GM19455 (cell line): ENCODE data around the gene DOCK8.

ENCODE experiments used
- ATAC-seq: cut with Tn5 transposase; IDR thresholded peaks from one replicate; pipeline ENCODE4 v1.9.1; 2021; ENCODE audit not compliant: unreplicated experiment

The DOCK8 gene

DNA sequence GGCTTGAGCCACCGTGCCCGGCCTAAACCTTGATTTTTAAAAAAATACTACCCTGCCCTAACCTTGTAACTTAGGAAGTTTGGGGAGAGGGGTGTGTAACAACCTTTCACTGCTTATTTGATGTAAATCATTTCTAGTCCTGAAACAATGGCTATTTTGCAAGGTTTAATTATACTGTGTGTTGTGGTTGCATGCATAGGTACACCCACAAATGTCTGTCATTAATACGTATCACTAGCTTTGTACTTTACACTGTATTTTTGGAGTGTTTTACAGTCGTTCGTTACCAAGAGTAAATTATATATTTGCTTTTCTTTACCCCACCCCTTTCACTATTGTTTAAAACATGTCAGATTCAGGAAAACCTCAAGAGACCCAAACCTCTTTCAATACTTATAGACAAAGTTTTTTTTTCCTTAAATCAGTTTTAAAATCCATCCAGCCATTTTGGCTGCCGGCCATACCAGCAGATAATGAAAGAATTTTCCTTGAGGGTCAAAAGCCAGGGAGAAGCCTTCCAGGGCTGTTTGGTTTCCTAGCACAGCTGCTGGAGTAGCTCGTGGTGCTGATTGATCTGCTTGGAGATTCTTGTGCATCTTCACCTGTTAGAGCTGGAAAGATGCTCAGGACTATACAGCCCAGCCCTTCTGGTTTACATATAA lies 50.7 kb downstream of the DOCK8 start:
- no peak for ATAC-seq

- no peak for ATAC-seq
Observed at GRCh38 chr9:266228-266627, 51.6 kb downstream of the DOCK8 start.

- ATAC-seq = no peak
Observed at GRCh38 chr9:268616-269015, 54.0 kb downstream of the DOCK8 start.

GRCh38 chr9:269081-269711 lies 54.5 kb downstream of the DOCK8 start:
- no peak for ATAC-seq

DNA sequence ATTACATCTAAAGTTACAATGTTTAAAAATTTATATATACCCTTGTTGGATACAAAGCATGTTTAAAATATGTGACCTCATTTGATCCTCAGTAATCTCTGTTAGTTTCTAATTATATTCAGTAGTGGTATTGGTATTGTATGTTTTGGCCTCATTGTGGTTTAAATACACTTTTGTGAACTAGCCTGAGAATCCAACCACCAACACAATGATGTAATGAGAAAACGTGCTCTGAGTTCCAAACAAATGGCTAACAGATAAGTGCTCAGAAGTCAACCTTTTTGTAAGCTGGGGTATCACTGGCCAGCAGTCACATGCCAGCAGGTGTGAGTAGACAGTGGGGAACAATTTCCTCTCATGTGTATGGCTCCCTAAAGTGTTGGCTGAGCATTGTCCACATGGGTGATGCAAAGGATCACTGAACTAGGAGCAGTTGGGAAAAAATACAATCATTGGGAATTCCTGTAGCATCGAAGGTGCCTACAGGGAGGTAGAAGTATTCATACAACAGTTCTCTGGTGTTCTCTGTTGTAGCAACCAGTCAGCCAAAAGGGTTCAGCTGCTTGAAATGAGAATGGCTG lies 56.1 kb downstream of the DOCK8 start:
- no peak for ATAC-seq

- peak; percentile 95 for ATAC-seq
Observed at GRCh38 chr9:272251-273213, 57.9 kb downstream of the DOCK8 start.

DNA sequence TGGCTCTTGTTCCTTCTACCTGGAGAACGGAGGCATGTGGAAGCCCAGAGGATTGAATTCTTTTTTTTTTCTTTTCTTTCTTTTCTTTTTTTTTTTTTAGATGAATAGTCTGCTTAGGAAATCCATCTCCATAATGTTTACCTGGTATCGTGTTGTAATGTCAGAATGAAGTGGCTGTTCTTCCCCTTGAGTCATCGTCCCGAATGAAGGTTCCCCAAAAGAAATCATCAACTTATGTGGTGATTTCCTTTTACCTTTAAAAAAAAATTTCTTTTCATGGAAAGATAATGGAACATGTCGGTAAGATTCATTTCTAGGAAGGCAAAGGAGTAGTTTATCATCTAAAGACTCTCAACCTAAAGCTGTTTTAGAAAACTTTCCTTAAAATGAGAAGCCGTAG lies 59.7 kb downstream of the DOCK8 start:
- no peak for ATAC-seq

- no peak for ATAC-seq
Observed at GRCh38 chr9:277601-278295, 63.1 kb downstream of the DOCK8 start.

- no peak for ATAC-seq
Observed at GRCh38 chr9:278651-279050, 64.0 kb downstream of the DOCK8 start.

DNA sequence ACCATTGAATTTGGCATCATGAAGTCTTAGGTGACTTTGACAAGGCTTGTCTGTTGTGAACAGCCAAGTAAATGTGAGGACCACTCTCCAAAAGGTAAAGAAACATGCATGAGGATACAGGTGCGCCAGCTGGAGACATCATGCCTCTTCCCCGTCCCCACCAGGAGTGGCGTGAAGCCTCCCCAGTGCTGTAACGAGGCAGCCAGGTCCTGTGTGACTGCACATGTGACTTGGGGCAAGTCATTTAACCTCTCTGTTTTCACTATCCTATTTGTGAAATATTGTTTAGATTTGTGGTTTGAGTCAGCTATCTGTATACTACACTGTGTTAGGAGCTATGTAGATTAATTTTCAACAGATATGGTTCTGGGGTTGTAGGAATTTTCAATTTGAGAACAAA lies 65.0 kb downstream of the DOCK8 start:
- no peak for ATAC-seq

- ATAC-seq = no peak
Observed at GRCh38 chr9:281741-282645, 67.3 kb downstream of the DOCK8 start.

DNA sequence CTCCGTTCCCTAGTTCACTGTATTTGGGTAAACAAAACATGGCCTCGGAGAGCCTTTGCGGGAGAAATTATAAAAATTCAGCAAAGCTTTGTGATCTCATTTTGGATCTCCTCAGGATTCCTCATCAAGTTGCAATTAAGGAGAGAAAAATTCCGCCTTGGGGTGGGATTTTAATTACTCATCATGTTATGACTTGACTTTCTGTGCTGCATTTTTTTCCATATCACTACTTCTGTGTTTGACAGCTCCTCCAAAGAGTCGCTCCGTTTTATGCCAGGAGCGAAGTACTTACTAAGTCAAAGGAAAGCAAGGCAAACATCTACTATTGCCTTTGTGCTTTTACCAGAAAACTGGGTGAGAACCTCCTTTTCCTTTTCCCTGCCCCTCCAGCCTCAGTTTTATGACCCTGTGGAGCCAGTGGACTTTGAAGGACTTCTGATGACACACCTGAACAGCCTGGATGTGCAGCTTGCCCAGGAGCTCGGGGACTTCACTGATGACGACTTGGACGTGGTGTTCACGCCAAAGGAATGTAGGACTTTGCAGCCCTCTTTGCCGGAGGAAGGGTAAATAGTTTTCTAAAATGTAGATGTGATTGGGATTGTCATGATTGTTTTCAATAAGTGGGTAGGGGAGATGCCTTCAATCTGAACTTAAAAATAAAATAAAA lies 71.5 kb downstream of the DOCK8 start:
- ATAC-seq = no peak

DNA sequence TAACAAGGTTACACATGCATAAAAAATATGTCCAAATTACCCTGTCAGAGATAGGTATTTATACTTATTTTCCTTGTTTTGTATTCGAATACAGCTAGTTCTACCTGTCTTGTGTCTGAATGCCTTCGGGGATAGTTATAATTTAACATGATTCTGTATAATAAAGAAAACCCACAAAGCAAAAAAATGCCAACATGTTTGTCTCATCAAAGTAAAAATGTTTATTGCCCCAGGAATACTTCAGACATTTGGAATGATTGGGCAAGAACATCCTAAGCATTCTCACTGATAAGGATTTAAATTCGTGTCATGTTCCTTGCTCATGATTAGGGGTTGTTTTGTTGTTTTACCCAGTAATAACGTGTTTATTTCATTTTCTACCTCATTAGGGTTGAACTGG lies 74.5 kb downstream of the DOCK8 start:
- ATAC-seq = no peak

- ATAC-seq = no peak
Observed at GRCh38 chr9:292915-293314, 78.2 kb downstream of the DOCK8 start.

GRCh38 chr9:295576-295975 lies 80.9 kb downstream of the DOCK8 start:
- no peak for ATAC-seq

GRCh38 chr9:296411-296810 lies 81.7 kb downstream of the DOCK8 start:
- ATAC-seq = no peak

DNA sequence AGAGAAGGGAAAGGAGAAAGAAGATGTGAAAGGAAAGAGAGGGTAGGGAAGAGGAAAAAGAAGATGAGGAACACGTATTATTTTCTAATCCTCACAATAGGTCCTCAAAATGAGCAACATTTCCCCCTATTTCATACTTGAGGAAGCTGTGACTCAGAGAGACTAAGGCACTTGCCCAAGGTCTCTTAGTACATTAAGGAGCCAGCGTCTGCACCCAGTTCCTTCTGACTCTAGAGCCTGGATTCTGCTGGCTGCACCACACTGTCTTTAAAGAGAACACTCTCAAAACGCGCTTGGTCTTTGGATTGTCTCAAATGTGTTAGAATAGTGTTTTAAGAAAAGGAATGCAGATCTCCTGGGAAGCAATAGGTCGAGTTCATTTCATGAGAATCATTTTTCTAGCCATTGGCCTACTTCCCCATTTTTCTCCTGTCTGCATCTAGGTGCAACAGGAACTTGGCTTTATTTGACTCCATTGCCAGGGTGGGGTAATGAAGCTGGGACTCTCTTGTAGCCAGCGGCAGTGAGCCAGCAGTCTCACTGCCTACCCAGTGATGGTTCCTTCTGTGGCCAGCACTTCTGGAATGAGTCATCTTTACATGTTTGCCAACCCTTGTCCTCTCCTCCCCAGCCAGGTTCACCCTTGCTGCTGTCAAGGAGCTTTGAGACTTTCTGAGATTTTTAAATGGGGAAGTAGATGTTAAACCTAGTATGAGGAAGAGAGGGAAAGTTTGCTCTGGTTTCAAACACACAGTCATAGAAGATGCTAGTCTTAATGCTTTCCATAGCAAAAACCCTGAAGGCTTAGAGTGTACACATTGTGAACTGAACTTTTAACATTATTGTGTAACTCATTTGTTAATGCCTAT lies 82.7 kb downstream of the DOCK8 start:
- peak; percentile 97 for ATAC-seq

- ATAC-seq = no peak
Observed at GRCh38 chr9:303502-303901, 88.8 kb downstream of the DOCK8 start.
